HepG2 (cell line): Measurements from ENCODE around the gene ACSS3. TPM values are rescaled to one million over a fixed set of nuclear protein-coding genes. Genes with fewer than 3 reads are reported as not detected.

Experiments used
- GTF2F1 ChIP-seq: fragments of 150-350 bp; IDR thresholded peaks from 2 replicates; pipeline ENCODE4 v1.6.1; 2014; ENCODE audit warnings: low read length
- ZNF101 ChIP-seq: sonication (generic); formaldehyde crosslinking; IDR thresholded peaks from 2 replicates; pipeline ENCODE4 v1.4.0; 2020; ENCODE audit warnings: mild to moderate bottlenecking, low read depth, missing genetic modification reagents, borderline replicate concordance
- ZNF407 ChIP-seq: sonication (generic); formaldehyde crosslinking; IDR thresholded peaks from one replicate; pipeline ENCODE4 v1.5.1; 2020; ENCODE audit warnings: mild to moderate bottlenecking, missing genetic modification reagents; ENCODE audit errors: not compliant biosample characterization
- polyA plus RNA-seq, 8 experiments: library from polyadenylated mRNA; depleted of rRNA in 3 of 8; stranded (reverse) in 7 of 8; unstranded in 1 of 8; fragments of >200 nt; fragmentation: Illumina TruSeq in 4 of 8; extraction: Trizol in 4 of 8; gene quantifications; 2 replicates each; pipeline versions ENCODE4 v1.2.1 to v1.2.3, GENCODE V29; 2011 to 2016; ENCODE audit warnings: low read depth in 4 of 8, missing spikeins in 1 of 8, mixed read lengths in 1 of 8; ENCODE audit not compliant: insufficient read depth in 1 of 8
- total RNA-seq, 5 experiments: library from RNA; depleted of rRNA; stranded (reverse); fragments of >200 nt; fragmentation: Illumina TruSeq; extraction: Trizol; gene quantifications; 2 replicates each; pipeline ENCODE4 v1.2.3, GENCODE V29; 2016; ENCODE audit warnings: low read depth in 1 of 5
- TF ChIP-seq, protein P1 (sequence below): sonication (generic); formaldehyde crosslinking; IDR thresholded peaks from 2 replicates; pipeline ENCODE4 v1.5.0; 2020; ENCODE audit warnings: mild to moderate bottlenecking, missing genetic modification reagents
- TF ChIP-seq, protein P2 (sequence below): sonication (generic); formaldehyde crosslinking; IDR thresholded peaks from 2 replicates; pipeline ENCODE4 v1.5.0; 2020; ENCODE audit warnings: missing genetic modification reagents, mild to moderate bottlenecking, borderline replicate concordance

ACSS3 gene
- total and polyA plus RNA-seq, 2 of the 13 experiments (the other 11 are each of a cell fraction or from before 2014, with no cell fraction given): 79.5 to 86.3 TPM

GRCh38 chr12:81159856-81160255 is 82.0 kb downstream of the ACSS3 start (continued):
- no peak for TF ChIP-seq ZNF407
- TF ChIP-seq, protein P1, sequence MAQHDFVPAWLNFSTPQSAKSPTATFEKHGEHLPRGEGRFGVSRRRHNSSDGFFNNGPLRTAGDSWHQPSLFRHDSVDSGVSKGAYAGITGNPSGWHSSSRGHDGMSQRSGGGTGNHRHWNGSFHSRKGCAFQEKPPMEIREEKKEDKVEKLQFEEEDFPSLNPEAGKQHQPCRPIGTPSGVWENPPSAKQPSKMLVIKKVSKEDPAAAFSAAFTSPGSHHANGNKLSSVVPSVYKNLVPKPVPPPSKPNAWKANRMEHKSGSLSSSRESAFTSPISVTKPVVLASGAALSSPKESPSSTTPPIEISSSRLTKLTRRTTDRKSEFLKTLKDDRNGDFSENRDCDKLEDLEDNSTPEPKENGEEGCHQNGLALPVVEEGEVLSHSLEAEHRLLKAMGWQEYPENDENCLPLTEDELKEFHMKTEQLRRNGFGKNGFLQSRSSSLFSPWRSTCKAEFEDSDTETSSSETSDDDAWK (CRISPR knock-in tag): no peak
- TF ChIP-seq ZNF101 (CRISPR knock-in tag): no peak
- TF ChIP-seq, protein P2, sequence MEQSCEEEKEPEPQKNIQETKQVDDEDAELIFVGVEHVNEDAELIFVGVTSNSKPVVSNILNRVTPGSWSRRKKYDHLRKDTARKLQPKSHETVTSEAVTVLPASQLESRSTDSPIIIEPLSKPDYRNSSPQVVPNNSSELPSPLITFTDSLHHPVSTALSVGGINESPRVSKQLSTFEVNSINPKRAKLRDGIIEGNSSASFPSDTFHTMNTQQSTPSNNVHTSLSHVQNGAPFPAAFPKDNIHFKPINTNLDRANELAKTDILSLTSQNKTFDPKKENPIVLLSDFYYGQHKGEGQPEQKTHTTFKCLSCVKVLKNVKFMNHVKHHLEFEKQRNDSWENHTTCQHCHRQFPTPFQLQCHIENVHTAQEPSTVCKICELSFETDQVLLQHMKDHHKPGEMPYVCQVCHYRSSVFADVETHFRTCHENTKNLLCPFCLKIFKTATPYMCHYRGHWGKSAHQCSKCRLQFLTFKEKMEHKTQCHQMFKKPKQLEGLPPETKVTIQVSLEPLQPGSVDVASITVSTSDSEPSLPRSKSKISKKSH (CRISPR knock-in tag): no peak
- TF ChIP-seq GTF2F1: no peak
